HG02759 (cell line): ENCODE results near the gene DNAH8.
"Not testable (repeated sequence)": the region's sequence is repeated elsewhere in the genome, so short reads cannot be mapped to it uniquely, and the experiment has no call there.

Experiments used
- ATAC-seq: cut with Tn5 transposase; IDR thresholded peaks from one replicate; pipeline ENCODE4 v1.9.1; 2021; ENCODE audit warnings: mild to moderate bottlenecking, moderate library complexity; ENCODE audit not compliant: unreplicated experiment

Gene DNAH8

GRCh38 chr6:38697846-38698245 lies 17.3 kb upstream of the DNAH8 start:
- ATAC-seq: no peak

- ATAC-seq: not testable (repeated sequence)
These were observed 15.4 kb upstream of the DNAH8 start for GRCh38 chr6:38699702-38700101.

DNA sequence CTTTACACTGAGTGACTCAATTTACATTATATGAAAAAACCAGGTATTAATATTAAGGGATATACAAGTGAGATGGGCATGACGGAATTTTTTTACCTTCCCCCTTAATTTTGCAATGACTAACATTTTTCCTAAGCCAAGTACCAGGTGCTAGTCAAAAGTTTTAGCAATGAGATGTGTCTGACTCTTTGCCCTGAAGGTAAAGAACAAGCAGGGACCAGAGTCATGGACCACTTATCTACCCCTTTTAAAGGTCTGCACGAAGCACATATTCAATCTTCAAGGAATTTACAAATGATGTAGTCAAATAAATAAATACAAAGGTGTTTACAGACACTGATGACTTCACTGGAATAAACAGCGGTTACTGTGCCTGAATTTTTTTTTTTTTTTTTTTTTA lies 13.6 kb upstream of the DNAH8 start:
- ATAC-seq: no peak

- ATAC-seq: peak; percentile 100
These were observed 12.3 kb upstream of the DNAH8 start, which contains the start of gene GLO1 for GRCh38 chr6:38702558-38703397. Gene GLO1 (minus strand): TSS chr6:38703145. CDS start chr6:38703054, 91 bp downstream.

- ATAC-seq: no peak
These were observed 11.0 kb upstream of the DNAH8 start for GRCh38 chr6:38703949-38704590.

GRCh38 chr6:38705924-38706323 lies 9.2 kb upstream of the DNAH8 start:
- ATAC-seq: no peak

DNA sequence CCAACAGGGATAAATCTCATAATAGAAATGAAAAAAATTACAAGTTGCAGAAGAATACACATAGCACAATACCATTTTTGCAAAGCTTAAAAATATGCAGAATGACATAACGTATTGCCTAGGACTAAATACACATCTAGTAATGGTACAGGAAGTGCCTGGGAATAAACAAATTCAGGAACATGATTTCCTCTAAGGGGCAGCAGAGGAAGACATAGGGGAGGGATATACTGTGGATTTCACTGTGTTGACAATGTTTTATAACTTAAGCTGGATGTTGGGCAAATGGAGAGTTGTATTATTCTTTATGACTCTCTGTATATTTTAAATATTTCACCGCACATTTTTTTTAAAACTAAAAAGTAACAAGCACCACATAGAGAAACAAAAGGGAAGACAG lies 6.6 kb upstream of the DNAH8 start:
- no peak for ATAC-seq

GRCh38 chr6:38713812-38714211 lies 1.3 kb upstream of the DNAH8 start:
- ATAC-seq: no peak

- ATAC-seq: no peak
These were observed 684 bp upstream of the DNAH8 start for GRCh38 chr6:38714239-38715015.

GRCh38 chr6:38716825-38717224 lies 1.7 kb downstream of the DNAH8 start:
- no peak for ATAC-seq

DNA sequence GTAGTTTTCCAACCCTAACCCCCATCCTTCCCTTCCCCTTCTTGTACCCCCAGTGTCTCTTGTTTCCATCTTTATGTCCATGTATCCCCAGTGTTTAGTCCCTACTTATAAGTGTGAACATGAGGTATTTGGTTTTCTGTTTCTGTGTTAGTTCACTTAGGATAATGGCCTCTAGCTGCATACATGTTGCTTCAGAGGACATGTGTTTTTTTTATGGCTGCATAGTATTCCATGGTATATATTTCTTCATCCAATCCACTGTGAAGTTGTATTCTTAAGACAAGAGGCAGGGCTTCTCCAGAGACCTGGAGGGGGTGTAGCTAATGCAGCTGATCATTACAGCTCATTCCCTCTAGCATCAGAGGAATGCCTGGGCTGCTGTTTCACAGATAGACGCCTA lies 4.2 kb downstream of the DNAH8 start:
- ATAC-seq: no peak

GRCh38 chr6:38720295-38720694 lies 5.2 kb downstream of the DNAH8 start:
- ATAC-seq: no peak

GRCh38 chr6:38722038-38722437 lies 6.9 kb downstream of the DNAH8 start:
- ATAC-seq: no peak

- no peak for ATAC-seq
These were observed 7.7 kb downstream of the DNAH8 start for GRCh38 chr6:38722727-38723334.

- no peak for ATAC-seq
These were observed 8.7 kb downstream of the DNAH8 start for GRCh38 chr6:38723783-38724182.

- no peak for ATAC-seq
These were observed 9.2 kb downstream of the DNAH8 start for GRCh38 chr6:38724343-38724742.

DNA sequence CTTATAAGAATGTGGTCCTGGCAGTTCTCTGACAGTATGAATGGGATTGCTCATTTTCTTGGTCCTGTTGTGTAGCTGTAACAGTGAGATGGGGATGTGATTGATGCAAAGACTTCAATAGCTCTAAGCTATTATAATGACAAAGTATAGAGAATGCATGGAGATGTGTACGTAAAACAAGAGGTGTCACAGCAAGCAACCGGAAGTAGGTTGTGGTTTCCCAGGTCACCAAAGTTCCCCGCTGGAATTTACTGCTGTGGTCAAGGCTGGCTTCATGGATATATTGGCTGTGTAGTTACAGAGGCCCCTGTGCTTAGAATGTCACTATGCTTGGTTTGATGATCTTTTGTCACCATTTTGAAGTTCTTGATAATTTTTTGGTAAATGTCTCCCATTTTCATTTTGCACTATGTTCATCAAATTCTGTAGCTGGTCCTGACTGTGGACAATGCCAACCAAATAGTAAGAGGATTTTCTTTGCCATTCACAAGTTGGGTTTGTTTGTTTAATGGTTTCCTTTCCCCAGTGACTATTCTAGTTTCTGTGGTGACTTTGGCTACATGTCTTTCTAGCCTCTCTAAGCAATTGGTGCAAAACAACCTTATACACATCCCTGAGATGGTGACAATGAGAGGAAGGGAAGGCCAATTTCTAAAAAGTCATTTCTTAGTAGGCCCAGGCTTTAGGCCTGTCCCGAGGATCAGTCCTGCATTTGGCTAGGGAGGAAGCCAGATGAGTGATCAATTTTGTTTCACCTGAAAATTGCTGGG lies 10.5 kb downstream of the DNAH8 start:
- ATAC-seq: no peak

- ATAC-seq: no peak
These were observed 13.1 kb downstream of the DNAH8 start for GRCh38 chr6:38728203-38728602.

DNA sequence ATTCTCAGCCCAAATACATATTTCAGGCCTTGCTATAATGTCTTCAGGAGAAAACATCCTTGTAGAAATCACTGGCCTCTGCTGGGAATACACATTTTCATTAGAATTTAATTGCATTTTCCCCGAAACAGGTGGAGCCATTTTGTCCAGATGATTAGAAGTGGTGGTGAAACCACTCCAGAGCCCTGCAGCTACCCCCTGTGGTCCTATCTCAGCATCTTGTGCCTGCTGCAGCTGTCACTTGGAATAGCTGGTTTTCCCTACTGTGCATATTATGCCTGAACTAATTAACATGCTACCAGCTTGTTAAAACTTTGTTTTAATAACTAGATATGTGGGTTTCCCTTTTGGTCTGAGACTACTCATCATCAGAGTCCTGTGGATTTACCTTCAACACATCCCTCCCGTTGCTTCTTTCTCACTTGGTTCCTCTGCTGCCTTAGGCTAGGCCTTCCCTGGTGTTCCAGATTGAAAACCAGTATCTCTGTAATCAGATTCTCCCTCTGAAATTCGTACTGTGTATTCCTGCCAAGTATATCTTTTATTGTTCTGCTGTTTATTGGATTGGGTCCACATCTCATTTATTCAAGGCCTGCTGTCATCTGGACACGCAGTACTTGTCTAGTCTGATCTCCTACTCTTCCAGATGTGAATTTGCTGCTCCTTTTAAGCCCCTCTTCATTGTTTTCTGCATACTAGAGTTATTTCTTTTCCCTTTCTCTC lies 15.2 kb downstream of the DNAH8 start:
- no peak for ATAC-seq

DNA sequence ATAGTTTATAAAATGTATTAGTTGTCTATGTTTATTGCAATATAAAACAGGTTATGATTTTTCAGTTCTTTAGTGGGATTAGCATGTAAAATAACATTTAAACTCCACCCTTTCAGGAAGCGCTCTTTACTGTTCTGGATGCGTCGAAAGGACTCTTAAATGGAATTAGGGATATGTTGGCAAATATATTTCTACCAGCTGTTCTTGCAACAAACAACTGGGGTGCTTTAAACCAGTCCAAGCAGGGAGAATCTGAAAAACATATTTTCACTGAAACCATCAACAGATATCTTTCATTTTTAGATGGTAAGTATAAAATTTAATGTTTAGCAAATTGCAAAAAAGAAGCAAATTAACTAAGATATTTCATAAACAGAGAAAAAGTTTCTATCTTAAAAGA lies 21.8 kb downstream of the DNAH8 start:
- no peak for ATAC-seq
